K562 (cell line): ENCODE measurements around the gene FMN1. TPM values are rescaled to one million over a fixed set of nuclear protein-coding genes. Genes with fewer than 3 reads are reported as not detected.
A peak's percentile ranks its signal among the peaks of the same experiment; 100 is the strongest.

Experiments used
- ATAC-seq: fragments of 200-7000 bp; cut with Tn5 transposase; 3 replicates; pipeline ENCODE4 v1.9.1; 2020; ENCODE audit warnings: moderate library complexity
- BruUV-seq: library from RNA; stranded (reverse); fragments of 400-500 nt; replicated peaks from 2 replicates; lab custom pipeline; 2021; lab: Mats Ljungman, UMichigan
- CTCF ChIA-PET: fragments of 300-600 bp; formaldehyde crosslinking; extraction: SDS; loops from one replicate; lab custom pipeline; 2021; ENCODE audit warnings: low intra/inter-chr PET ratio; lab: Yijun Ruan, JAX
- POLR2A ChIA-PET: fragments of 300-600, 350-650 bp; sonication (Branson Sonifier 250); formaldehyde crosslinking; extraction: SDS; loops from one replicate; lab custom pipeline; 2021; ENCODE audit warnings: antibody characterized with exemption, inconsistent platforms; lab: Yijun Ruan, JAX
- DNase-seq, 4 experiments: peaks; one replicate each; pipeline versions ENCODE4 v3.0.0 to v3.0.0-alpha.2; 2011 to 2018; ENCODE audit warnings: low spot score in 3 of 4, mixed read lengths in 3 of 4; ENCODE audit errors: extremely low read depth in 1 of 4
- FAIRE-seq: peaks from 2 replicates; lab custom pipeline; 2011; peaks lifted over from hg19 to GRCh38; lab: Jason Lieb, UNC
- H2AFZ ChIP-seq: 2 replicates; pipeline ENCODE4 v1.6.0; 2011; ENCODE audit warnings: low read depth, low read length, control low read depth, inconsistent platforms
- H3K27ac ChIP-seq: fragments of 200-600 bp; 3 replicates; pipeline ENCODE4 v1.8.0; 2011; ENCODE audit warnings: low read depth, mild to moderate bottlenecking, control low read depth, inconsistent platforms, low read length, moderate library complexity, mixed read lengths; ENCODE audit errors: extremely low read depth
- H3K27me3 ChIP-seq, 2 experiments: fragments of 300-600 bp in 1 of 2; 2 replicates in 1 of 2; 3 replicates in 1 of 2; pipeline versions ENCODE4 v1.6.0 to v1.8.0; 2011; ENCODE audit warnings: inconsistent platforms in 2 of 2, low read length in 2 of 2, mild to moderate bottlenecking in 1 of 2, mixed read lengths in 1 of 2, moderate library complexity in 1 of 2; ENCODE audit not compliant: control insufficient read depth in 2 of 2, insufficient read depth in 2 of 2
- H3K36me3 ChIP-seq: fragments of 300-600 bp; 3 replicates; pipeline ENCODE4 v1.8.0; 2011; ENCODE audit warnings: mild to moderate bottlenecking, low read length, inconsistent platforms; ENCODE audit not compliant: control insufficient read depth, insufficient read depth
- H3K4me1 ChIP-seq, 2 experiments: fragments of 200-600 bp in 1 of 2; replicated peaks in 1 of 2; 2 replicates in 1 of 2; 3 replicates in 1 of 2; pipeline versions ENCODE4 v1.5.1 to v1.8.0; 2011; ENCODE audit warnings: inconsistent platforms in 2 of 2, low read length in 2 of 2, mild to moderate bottlenecking in 1 of 2, mixed read lengths in 1 of 2, moderate library complexity in 1 of 2; ENCODE audit not compliant: control insufficient read depth in 2 of 2, insufficient read depth in 2 of 2
- H3K4me2 ChIP-seq: 2 replicates; pipeline ENCODE4 v1.6.1; 2011; ENCODE audit warnings: low read length, control low read depth, inconsistent platforms, mixed read lengths; ENCODE audit not compliant: insufficient read depth
- H3K4me3 ChIP-seq: fragments of 200-600 bp; sonication (generic), shearing (Covaris generic); 2 replicates; pipeline ENCODE4 v1.5.1; 2016; ENCODE audit warnings: control low read depth, inconsistent platforms
- H3K79me2 ChIP-seq: fragments of 200-600 bp; 3 replicates; pipeline ENCODE4 v1.8.0; 2011; ENCODE audit warnings: low read length, inconsistent platforms; ENCODE audit not compliant: control insufficient read depth, insufficient read depth
- H3K9ac ChIP-seq, 2 experiments: 2 replicates each; pipeline versions ENCODE4 v1.6.0 to v1.6.1; 2011; ENCODE audit warnings: low read depth in 2 of 2, low read length in 2 of 2, control low read depth in 1 of 2, inconsistent platforms in 1 of 2, mild to moderate bottlenecking in 1 of 2, mixed read lengths in 1 of 2; ENCODE audit not compliant: insufficient read depth in 1 of 2
- H3K9me1 ChIP-seq: one replicate; pipeline ENCODE4 v1.6.0; 2011; ENCODE audit warnings: inconsistent platforms, mild to moderate bottlenecking, low read length, moderate library complexity; ENCODE audit not compliant: control insufficient read depth, insufficient read depth
- H3K9me3 ChIP-seq: replicated peaks from 2 replicates; pipeline ENCODE4 v1.5.1; 2011; ENCODE audit warnings: low read depth, low read length, inconsistent platforms; ENCODE audit not compliant: control insufficient read depth, insufficient read depth
- H4K20me1 ChIP-seq: replicated peaks from 2 replicates; pipeline ENCODE4 v1.6.1; 2011; ENCODE audit warnings: low read length, inconsistent platforms, mixed read lengths; ENCODE audit not compliant: control insufficient read depth, insufficient read depth
- CBFA2T2 ChIP-seq: fragments of 450-650 bp; conservative IDR thresholded peaks from 2 replicates; pipeline ENCODE4 v1.6.1; 2017; ENCODE audit warnings: mild to moderate bottlenecking
- ERF ChIP-seq: fragments of 450-650 bp; formaldehyde crosslinking; IDR thresholded peaks from 2 replicates; pipeline ENCODE4 v1.4.0; 2020; ENCODE audit warnings: mild to moderate bottlenecking, mixed read lengths
- MEIS2 ChIP-seq: fragments of 450-650 bp; IDR thresholded peaks from 2 replicates; pipeline ENCODE4 v1.6.1; 2014; ENCODE audit warnings: mild to moderate bottlenecking; ENCODE audit not compliant: partially characterized antibody
- PTTG1 ChIP-seq: fragments of 450-650 bp; IDR thresholded peaks from 2 replicates; pipeline ENCODE4 v1.6.1; 2016; ENCODE audit warnings: low read depth, mild to moderate bottlenecking, missing genetic modification characterization, missing compliant biosample characterization
- ZFPM2 ChIP-seq: fragments of 250-450 bp; sonication (Bioruptor Pico); IDR thresholded peaks from 2 replicates; pipeline ENCODE4 v1.5.1; 2022; ENCODE audit warnings: mild to moderate bottlenecking
- WGBS: fragments of 100-300 bp; shearing (Covaris generic); methylation state at CpG from one replicate; pipeline ENCODE4 v1.1.6; 2016; ENCODE audit warnings: low coverage, mixed read lengths; ENCODE audit not compliant: insufficient coverage; ENCODE audit errors: missing lambda C conversion rate; 5-methylcytosine and 5-hydroxymethylcytosine counted together
- in situ Hi-C: fragments of 300-500 bp; cut with MboI; formaldehyde crosslinking; loops from 4 replicates; pipeline ENCODE4 v1.15.0; 2018; ENCODE audit warnings: inconsistent platforms, mixed read lengths
- intact Hi-C: fragments of 100-400 bp; cut with micrococcal nuclease; formaldehyde crosslinking; loops from 2 replicates; pipeline ENCODE4 v1.14.2; 2022
- polyA plus RNA-seq, 8 experiments: library from polyadenylated mRNA; depleted of rRNA in 4 of 8; stranded (reverse) in 5 of 8; unstranded in 3 of 8; fragments of >200 nt; fragmentation: Nextera tagmentation in 2 of 8; fragmentation: Illumina TruSeq in 1 of 8; extraction: Ambion mirVana in 2 of 8; extraction: Trizol in 1 of 8; gene quantifications; 2 replicates each; pipeline versions ENCODE4 v1.2.1 to v1.2.3, GENCODE V29; 2011 to 2014; ENCODE audit warnings: inconsistent platforms in 1 of 8, missing spikeins in 1 of 8
- total RNA-seq, 7 experiments: library from RNA; depleted of rRNA in 6 of 7; stranded (reverse); fragments of >200 nt in 6 of 7; fragmentation: Illumina TruSeq in 2 of 7; extraction: Trizol in 2 of 7; gene quantifications; 2 replicates each; pipeline versions ENCODE4 v1.2.1 to v1.2.3, GENCODE V29; 2011 to 2021; ENCODE audit warnings: low replicate concordance in 1 of 7

FMN1 gene
- total and polyA plus RNA-seq, 9 of the 15 experiments (the other 6 are each of a cell fraction or from before 2014, with no cell fraction given), result 0.03 to 0.07 (median 0.04) TPM; not detected in 6

GRCh38 chr15:32729700-32730395 is 464.7 kb downstream of the FMN1 start:
- CTCF ChIA-PET, result no interaction called here
- Histone ChIP-seq H3K9ac (no peak overlapping the region), H3K36me3 (no peaks in the 10 kb centered on the region), H3K27me3 (no peaks in the 10 kb centered on the region), H3K9me3 (no peaks in the 10 kb centered on the region), H3K27ac (no peak overlapping the region), H4K20me1 (no peaks in the 10 kb centered on the region), H3K9me1 (no peaks in the 10 kb centered on the region), H3K4me1 (peaks cover 5 to 6% of the 10 kb centered on the region in 2 experiments; a peak in 3 of 5 replicates), H3K79me2 (no peaks in the 10 kb centered on the region), H2AFZ (no peak overlapping the region), H3K4me3 (no peak overlapping the region), H3K4me2 (no peak overlapping the region)
- no peak for DNase-seq
- no peak for ATAC-seq
- 37% methylated on average over 10 of the region's 10 CpGs for WGBS
- TF ChIP-seq MEIS2 (peak; percentile 7), CBFA2T2 (no peak)
- no peak for FAIRE-seq
- intact Hi-C loops, result no loop called here
- in situ Hi-C loops, result no loop called here
- no TSS peak for BruUV-seq
- POLR2A ChIA-PET, result no interaction called here

DNA sequence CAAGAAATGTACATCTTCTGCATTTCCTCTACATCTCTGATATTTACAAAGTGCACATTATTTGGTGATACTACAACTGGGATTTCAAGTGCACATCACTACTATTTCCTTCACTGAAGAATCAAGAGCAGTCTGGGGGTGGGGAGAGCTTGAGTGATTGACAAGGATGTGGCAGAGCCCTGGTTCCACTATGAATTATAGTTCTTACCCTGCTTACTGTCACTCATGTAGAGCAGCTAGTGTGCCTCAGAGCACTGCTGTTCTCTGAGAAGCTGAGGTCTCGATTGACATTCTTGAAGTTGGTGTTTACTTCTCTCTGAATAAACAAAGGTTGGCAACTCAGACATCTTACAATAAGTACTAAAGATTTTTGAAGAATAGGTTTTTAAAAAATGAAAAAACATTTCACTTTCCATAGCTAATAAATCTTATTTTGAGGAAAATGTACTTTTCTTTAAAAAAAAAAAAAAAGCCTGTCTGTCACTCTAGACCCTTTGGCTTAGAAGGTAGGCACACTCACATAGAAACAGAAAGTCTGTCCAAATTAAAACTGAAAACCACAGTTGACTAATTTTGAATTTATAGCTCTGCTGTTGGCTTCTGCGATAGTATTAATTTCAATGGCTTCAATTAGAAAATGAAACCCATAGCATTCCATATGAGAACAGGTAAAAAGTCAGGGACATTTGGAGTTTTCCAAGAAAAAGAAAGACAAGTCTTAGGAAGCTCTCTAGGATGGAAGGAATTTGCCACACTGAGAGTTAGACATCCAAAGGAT is 471.2 kb downstream of the FMN1 start:
- no peaks in the 10 kb centered on the region for H3K36me3 ChIP-seq
- DNase-seq (no peak), ATAC-seq (no peak), FAIRE-seq (no peak)
- no peak overlapping the region for H2AFZ ChIP-seq
- no peaks in the 10 kb centered on the region for H4K20me1 ChIP-seq
- in situ Hi-C loops, result no loop called here
- no peak overlapping the region for H3K27ac ChIP-seq
- ChIA-PET POLR2A (interaction anchor here (1.0 to 1.2 kb wide), 2 partner anchors 8 to 10 kb away, joined by 3 to 4 read pairs; no protein-coding TSS in a partner anchor), CTCF (no interaction called here)
- H3K9me1 ChIP-seq, result no peaks in the 10 kb centered on the region
- intact Hi-C loops, result no loop called here
- H3K9ac ChIP-seq, result no peak overlapping the region
- no peak overlapping the region for H3K4me3 ChIP-seq
- no peaks in the 10 kb centered on the region for H3K79me2 ChIP-seq
- H3K27me3 ChIP-seq, result peaks cover 8 to 13% of the 10 kb centered on the region in 2 experiments; a peak in 3 of 5 replicates
- H3K9me3 ChIP-seq, result no peaks in the 10 kb centered on the region
- peaks cover 0 to 8% of the 10 kb centered on the region in 2 experiments; a peak in 1 of 5 replicates for H3K4me1 ChIP-seq
- BruUV-seq, result no TSS peak
- WGBS, result 0% methylated on average over 2 of the region's 2 CpGs
- no peak overlapping the region for H3K4me2 ChIP-seq
- no peak for TF ChIP-seq PTTG1 (tag)
- no peak for TF ChIP-seq ERF (CRISPR knock-in tag)
- no peak for TF ChIP-seq ZFPM2 (CRISPR knock-in tag)
